ENCODE data around the gene GRIK4. TPM values are rescaled to one million over a fixed set of nuclear protein-coding genes. Genes with fewer than 3 reads are reported as not detected.
A peak's percentile ranks its signal among the peaks of the same experiment; 100 is the strongest.

The GRIK4 gene
- total RNA-seq, 1 experiment from 2014 or later: not detected

GRCh38 chr11:120771551-120772060 is 260.1 kb downstream of the GRIK4 start:
- intact Hi-C loops (cut with micrococcal nuclease): no loop called here
- peaks cover 12% of the 10 kb centered on the region; the same call in 1 of the 2 replicates for H3K9me3 ChIP-seq (ENCODE audit: low read length)
- POLR2A ChIA-PET (ENCODE audit: unreplicated experiment): no interaction called here

GRCh38 chr11:120773501-120774031 is 262.0 kb downstream of the GRIK4 start:
- peaks cover 29% of the 10 kb centered on the region for H3K27me3 ChIP-seq (ENCODE audit: low read length)
- TF ChIP-seq CTCF (conservative IDR thresholded peaks at IDR 0.05; ENCODE audit: low read depth, low read length): no peak
- TF ChIP-seq EZH2 (IDR thresholded peaks at IDR 0.05; ENCODE audit: low read length, unreplicated experiment): no peak
- TF ChIP-seq EZH2phosphoT487 (IDR thresholded peaks at IDR 0.05; ENCODE audit: borderline replicate concordance, low read length): no peak
- H4K20me1 ChIP-seq (ENCODE audit: low read length): no peaks in the 10 kb centered on the region
- ATAC-seq (peak; percentile 88), DNase-seq (peak; percentile 63)
- no peaks in the 10 kb centered on the region for H3K9me2 ChIP-seq (replicated peaks; ENCODE audit: low read length)
- no peak overlapping the region for H3K27ac ChIP-seq (ENCODE audit: low read length)
- CTCF ChIA-PET: no interaction called here
- H2AFZ ChIP-seq (ENCODE audit: low read length): peak overlapping the region; percentile 18; the same call in 1 of the 2 replicates
- no peaks in the 10 kb centered on the region for H3K79me2 ChIP-seq (ENCODE audit: low read length)
- H3K36me3 ChIP-seq (ENCODE audit: low read depth, low read length): no peaks in the 10 kb centered on the region
- no peak overlapping the region for H3K9ac ChIP-seq (ENCODE audit: low read length)
- BruUV-seq (replicated peaks): no TSS peak
- no peak overlapping the region for H3K4me3 ChIP-seq (ENCODE audit: low read length)
- intact Hi-C loops (cut with micrococcal nuclease): no loop called here
- no peaks in the 10 kb centered on the region for H3F3A ChIP-seq (ENCODE audit: low read length, unreplicated experiment)
- H3K4me2 ChIP-seq (ENCODE audit: low read length): peak overlapping the region; percentile 47
- POLR2A ChIA-PET (ENCODE audit: unreplicated experiment): no interaction called here
- peaks cover 11% of the 10 kb centered on the region for H3K4me1 ChIP-seq (ENCODE audit: insufficient read depth, low read length)
- no peaks in the 10 kb centered on the region for H3K9me3 ChIP-seq (ENCODE audit: low read length)

More at GRCh38 chr11:120771551-120772060, 260.1 kb downstream of the GRIK4 start:
- CTCF ChIA-PET: no interaction called here
- Histone ChIP-seq H3F3A (ENCODE audit: low read length, unreplicated experiment) (no peaks in the 10 kb centered on the region), H3K4me3 (ENCODE audit: low read length) (no peak overlapping the region), H3K79me2 (ENCODE audit: low read length) (no peaks in the 10 kb centered on the region), H3K27me3 (ENCODE audit: low read length) (peaks cover 15% of the 10 kb centered on the region), H3K27ac (ENCODE audit: low read length) (no peak overlapping the region), H3K4me2 (ENCODE audit: low read length) (no peak overlapping the region), H3K36me3 (ENCODE audit: low read depth, low read length) (no peaks in the 10 kb centered on the region), H3K9me2 (replicated peaks; ENCODE audit: low read length) (no peaks in the 10 kb centered on the region), H4K20me1 (ENCODE audit: low read length) (no peaks in the 10 kb centered on the region), H3K4me1 (ENCODE audit: insufficient read depth, low read length) (peaks cover 11% of the 10 kb centered on the region), H2AFZ (ENCODE audit: low read length) (no peak overlapping the region), H3K9ac (ENCODE audit: low read length) (no peak overlapping the region)
- ATAC-seq: no peak
- no peak for TF ChIP-seq EZH2phosphoT487 (IDR thresholded peaks at IDR 0.05; ENCODE audit: borderline replicate concordance, low read length)
- no peak for TF ChIP-seq CTCF (conservative IDR thresholded peaks at IDR 0.05; ENCODE audit: low read depth, low read length)
- no peak for TF ChIP-seq EZH2 (IDR thresholded peaks at IDR 0.05; ENCODE audit: low read length, unreplicated experiment)
- no TSS peak for BruUV-seq (replicated peaks)
- DNase-seq: no peak

All from PC-3 (cell line).